KBM-7 (cell line): Measurements from ENCODE around the gene PPM1B.
A peak's percentile ranks its signal among the peaks of the same experiment; 100 is the strongest.
"Not testable (repeated sequence)": the region's sequence is repeated elsewhere in the genome, so short reads cannot be mapped to it uniquely, and the experiment has no call there.

Experiments
- DNase-seq: peaks from one replicate; pipeline ENCODE4 v3.0.0-alpha.2; 2015
- in situ Hi-C: fragments of 300-500 bp; cut with MboI; formaldehyde crosslinking; loops from 2 replicates; pipeline ENCODE4 v1.14.3; 2020; ENCODE audit warnings: low sequenced_read_pairs, low pct_unique_long_range_greater_than_20kb, mixed read lengths

Gene PPM1B

DNA sequence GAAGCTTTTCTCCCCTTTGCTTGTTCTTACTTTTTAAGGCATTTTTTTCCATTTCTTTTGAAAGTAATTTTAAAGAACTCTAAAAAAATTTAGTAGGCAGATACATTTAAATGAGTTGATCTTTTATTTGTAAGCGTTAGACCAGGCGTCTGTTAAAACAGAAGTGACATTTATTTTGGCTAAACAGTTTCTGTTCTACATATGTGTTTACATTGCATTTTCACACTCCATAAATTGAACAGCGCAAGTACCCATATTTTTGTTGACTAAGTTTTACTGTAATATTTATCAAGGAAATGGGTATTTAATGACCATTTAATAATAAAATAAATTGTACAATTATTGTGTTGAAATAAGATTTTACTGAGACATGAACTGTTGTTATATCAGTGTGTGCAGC, 21.9 kb downstream of the PPM1B start:
- in situ Hi-C loops: no loop called here
- no peak for DNase-seq

DNA sequence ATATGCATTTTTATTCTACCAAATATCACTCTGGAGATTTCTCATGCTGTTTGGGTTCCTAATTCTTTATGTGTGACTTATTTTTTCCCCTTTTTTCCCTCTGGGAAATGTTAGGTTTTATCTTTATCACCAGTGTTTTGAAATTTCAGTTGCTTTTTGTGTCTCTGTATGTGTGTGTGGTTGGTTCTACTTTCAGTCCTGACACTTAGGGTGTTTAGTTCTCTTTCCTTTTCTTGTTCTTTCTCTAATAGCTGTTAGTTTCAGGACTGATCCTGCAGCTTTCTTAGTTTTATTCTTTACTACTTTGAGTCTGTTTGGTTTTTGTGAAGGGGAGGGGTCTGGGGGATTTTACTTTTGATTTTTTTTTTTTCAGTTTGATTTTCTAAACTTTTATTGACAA, 23.1 kb downstream of the PPM1B start:
- no peak for DNase-seq
- in situ Hi-C loops: no loop called here

DNA sequence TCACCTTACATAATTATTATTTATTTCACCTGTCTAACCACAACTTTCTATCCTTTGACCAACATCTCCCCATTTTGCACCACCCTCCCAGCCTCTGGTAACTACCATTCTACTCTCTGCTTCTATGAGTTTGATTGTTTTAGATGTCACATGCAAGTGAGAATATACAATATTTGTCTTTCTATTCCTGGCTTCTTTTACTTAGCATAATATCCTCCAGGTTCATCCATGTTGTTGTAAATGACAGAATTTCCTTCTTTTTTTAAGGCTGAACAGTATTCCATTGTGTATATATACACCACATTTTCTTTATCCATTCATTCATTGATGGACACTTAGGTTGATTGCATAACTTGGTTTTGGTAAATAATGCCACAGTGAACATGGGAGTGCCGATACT, 24.0 kb downstream of the PPM1B start:
- in situ Hi-C loops: no loop called here
- DNase-seq: no peak

DNA sequence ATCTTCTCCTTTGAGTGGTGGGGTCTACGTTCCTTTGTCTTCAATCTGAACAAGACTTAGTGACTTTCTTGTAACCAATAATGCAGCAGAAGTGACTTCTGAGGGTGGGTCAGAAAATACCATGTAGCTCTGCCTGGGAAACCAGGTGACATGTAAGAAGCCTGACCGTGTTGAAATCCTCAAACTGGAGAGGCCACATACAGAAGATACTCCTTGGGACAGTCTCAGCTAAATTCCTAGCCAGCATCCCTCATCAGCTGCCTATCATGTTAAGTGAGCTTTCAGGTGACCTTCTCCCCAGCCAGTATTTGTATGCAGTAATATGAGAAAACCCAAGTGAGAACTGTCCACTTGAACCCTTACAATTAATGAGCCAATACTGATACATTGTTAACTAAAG, 27.0 kb downstream of the PPM1B start:
- in situ Hi-C loops: no loop called here
- DNase-seq: no peak

DNA sequence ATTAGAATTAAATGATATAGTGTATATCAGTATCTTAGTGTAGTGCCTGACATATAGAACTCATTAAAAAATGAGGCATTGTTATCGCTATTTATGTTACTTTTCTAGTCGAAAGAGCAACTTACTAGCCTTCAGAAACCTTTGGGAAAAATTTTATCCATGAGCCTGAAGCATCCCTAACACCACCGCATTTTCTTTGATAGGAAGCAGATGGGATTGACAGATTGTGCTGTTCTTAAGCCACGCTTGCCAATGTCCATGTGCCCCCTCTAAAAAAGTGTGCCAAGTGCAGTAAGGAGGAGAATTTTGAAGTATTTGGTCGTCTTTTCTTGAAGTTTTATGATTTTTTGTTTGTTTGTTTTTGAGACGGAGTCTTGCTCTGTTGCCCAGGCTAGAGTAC, 29.1 kb downstream of the PPM1B start:
- in situ Hi-C loops: no loop called here
- DNase-seq: no peak

DNA sequence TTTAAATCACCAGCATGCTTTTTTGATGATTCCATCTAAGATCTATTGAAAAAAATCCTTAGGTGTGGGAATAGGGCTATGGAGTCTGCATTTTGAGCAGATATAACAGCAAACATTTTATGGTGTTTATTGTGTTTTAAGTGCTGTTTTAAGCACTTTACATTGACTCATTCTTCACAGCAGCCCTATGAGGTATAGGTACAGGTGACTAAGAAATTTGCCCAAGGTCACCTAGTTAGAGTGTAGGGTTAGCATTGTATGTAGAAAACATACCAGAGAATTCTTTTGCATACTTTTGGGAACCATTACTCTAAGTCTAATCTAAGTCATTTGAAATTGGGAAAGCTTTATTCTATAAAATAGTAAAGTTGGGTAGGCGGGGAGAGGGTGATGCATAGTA, 31.3 kb downstream of the PPM1B start:
- in situ Hi-C loops: no loop called here
- DNase-seq: no peak

DNA sequence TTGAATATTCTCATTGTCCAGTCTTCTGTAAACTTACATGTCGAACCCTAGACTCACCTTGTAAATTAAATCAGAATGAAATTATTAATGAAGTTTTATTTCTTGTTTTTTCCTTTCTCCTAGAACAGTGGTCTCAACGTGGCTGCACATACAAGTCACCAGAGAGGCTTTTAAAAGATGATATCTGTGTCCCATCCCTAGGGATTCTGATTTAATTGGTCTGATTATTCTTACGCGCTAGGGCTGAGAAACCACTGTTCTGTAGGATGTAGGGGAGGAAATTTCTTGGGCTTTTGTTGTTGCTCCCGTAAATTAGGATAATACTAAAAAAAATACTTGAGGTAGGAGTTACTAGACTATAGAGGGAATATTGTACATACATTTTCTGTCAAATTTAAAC, 32.1 kb downstream of the PPM1B start:
- in situ Hi-C loops: no loop called here
- DNase-seq: no peak

DNA sequence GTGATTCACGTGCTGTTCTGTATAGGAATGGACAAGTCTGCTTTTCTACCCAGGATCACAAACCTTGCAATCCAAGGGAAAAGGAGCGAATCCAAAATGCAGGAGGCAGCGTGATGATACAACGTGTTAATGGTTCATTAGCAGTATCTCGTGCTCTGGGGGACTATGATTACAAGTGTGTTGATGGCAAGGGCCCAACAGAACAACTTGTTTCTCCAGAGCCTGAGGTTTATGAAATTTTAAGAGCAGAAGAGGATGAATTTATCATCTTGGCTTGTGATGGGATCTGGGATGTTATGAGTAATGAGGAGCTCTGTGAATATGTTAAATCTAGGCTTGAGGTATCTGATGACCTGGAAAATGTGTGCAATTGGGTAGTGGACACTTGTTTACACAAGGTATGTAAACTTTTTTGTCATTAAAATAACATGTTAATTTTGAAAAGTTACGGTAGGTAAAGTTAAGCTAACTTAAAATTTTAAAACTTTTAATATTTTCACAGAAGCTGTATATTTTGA, 33.0 kb downstream of the PPM1B start:
- in situ Hi-C loops: no loop called here
- DNase-seq: no peak

DNA sequence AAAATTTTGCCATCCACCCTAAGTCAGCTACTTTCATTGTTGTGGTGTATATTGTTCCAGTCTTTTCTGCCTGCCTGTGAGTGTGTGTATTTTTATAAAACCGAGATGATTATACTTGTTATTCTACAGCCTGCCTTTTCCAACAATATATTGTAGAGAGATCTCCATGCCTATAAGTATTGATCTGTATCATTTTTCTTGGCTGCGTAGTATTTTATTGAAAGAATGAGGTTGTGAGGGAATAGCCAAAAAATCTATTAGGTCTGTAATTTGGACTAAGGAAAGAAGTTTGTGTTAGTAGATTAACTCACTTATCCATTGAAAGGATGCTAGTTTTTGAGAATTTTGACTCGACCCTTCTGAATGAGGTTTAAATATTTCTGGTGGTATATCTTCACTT, 34.9 kb downstream of the PPM1B start:
- no peak for DNase-seq
- in situ Hi-C loops: no loop called here

DNA sequence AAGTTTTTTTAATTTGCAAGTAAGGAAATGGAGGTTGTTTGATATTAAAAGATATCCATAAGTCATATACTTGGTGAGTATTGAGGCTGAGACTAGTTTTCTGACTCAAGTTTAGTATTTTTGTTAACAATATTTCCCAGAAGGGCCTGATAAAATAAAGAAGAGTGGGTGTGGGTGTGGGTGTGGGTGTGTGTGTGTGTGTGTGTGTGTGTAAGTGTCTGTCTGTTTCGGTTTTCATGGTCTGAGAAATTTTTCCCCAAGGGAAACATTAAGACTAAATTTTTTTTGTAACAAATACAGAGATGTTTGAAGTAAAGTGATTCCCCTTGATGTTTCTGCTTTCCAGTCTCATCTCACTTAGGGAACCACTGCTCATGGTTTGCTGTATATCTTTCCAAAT, 36.5 kb downstream of the PPM1B start:
- in situ Hi-C loops: no loop called here
- no peak for DNase-seq

DNA sequence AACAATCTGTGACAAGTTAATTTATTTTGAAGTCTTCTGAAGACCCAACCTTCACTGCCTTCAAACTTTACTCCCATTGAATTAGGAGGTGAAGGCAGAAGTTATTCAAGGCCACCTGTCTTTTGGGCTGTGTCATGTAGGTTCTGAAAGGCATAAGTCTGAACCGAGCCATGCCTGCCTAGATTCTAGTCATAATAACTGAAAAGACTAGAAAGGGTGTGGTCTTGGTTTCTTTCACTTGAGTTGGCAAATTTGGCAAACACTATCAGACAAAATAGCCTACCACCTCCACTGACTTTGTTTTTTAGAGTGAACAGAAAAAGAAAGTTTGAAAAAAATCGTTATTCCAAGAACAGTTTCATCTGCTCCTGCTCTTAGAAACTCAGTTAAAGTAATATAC, 38.4 kb downstream of the PPM1B start:
- in situ Hi-C loops: no loop called here
- DNase-seq: no peak

DNA sequence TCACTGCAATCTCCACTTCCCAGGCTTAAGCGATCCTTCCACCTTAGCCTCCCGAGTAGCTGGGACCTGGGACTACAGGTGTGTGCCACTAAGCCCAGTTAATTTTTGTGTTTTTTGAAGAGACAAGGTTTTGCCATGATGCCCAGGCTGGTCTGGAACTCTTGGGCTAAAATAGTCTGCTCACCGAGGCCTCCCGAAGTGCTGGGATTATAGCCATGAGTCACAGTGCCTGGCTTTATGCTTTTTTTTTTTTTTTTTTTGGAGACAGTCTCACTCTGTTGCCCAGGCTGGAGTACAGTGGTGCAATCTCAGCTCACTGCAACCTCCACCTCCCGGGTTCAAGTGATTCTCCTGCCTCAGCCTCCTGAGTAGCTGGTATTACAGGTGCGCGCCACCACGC, 39.0 kb downstream of the PPM1B start:
- DNase-seq, in situ Hi-C loops: not testable (repeated sequence)

DNA sequence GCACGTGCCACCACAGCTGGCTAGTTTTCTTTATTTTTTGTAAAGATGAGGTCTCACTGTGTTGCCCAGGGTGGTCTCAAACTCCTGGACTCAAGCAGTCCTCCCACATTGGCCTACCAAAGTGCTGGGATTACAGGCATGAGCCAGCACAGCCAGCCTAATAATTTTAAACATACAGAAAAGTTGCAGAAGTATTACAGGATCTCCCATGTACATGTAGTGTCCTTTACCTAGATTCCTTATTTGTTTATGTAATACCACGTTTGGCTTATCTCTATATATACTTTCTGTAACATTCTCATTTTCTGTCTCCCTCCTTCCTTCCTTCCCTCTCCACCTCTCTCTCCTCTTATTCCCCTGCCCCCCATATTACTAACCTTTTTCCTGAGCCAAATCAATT, 41.7 kb downstream of the PPM1B start:
- in situ Hi-C loops: no loop called here
- no peak for DNase-seq

DNA sequence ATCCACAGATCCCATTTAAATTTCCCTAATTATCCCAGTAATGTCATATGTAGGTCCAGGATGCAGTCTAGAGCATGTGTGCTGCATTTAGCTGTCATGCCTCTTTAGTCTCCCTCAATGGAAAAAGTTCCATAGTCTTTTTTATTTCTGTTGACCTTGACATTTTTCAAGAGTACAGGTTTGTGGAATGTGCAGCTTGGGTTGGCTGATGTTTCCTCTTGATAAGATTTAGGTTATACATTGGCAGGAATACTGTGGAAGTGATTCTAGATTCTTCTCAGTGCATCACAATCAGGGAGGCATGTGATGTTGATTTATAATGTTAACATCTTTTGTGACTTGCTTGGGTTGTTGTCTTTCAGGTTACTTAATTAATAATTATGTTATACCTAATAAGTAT, 42.5 kb downstream of the PPM1B start:
- in situ Hi-C loops: no loop called here
- no peak for DNase-seq

DNA sequence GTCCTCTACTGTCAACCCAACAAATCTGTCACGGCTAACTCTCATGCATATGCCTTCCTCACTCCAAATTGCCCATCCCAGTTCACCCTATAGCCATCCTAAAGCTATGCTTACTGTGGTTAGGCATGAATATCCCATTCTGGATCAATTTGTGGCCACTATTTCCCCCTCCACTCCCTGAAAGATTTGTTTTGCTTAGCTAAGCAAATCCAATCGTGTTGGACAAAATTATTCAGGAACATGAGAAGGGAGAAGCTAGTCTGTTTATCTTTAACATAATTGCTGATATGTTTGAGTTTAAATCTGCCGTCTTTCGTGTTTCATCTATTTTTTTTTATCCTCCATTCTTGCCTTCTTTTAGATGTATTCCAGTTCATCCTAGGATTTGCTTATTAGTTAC, 43.6 kb downstream of the PPM1B start:
- DNase-seq: no peak
- in situ Hi-C loops: no loop called here

DNA sequence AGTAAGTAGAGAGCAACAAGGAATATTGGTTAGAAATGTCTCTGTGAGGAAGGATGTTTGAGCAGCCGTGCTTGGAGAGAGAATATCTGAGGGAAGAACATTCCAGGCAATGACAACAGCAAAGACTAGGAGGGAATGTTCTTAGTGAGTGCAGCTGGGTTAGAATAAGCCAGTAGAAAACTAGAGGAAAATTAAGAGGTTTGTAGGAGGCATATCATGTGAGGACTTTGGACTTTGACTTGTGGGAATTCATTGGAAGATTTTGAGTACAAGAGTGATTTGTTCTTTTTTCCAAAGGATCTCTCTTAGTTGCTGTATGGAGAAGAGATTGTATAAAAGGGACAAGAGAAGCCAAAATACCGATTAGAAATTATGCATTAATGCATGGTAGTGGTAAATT, 47.2 kb downstream of the PPM1B start:
- DNase-seq: no peak
- in situ Hi-C loops: no loop called here

DNA sequence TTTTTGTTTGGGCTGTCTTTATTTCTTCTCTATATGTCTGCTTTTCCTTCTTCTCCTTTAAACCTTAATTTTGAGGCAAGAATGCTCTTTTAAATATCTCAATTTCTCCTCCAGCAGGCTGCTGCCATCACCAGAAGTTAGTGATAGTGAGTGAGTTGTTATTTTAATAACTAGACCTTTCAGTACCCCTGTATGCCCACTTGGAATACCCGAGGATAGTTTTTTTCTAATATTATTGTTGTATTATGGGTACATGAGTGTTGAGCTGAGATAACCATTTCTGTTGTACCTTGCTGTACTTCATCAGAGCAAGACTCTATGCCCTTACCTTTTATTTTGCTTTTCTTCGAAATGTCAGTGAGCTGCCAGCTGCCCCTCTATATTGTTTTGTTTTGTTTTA, 50.1 kb downstream of the PPM1B start:
- no peak for DNase-seq
- in situ Hi-C loops: no loop called here

DNA sequence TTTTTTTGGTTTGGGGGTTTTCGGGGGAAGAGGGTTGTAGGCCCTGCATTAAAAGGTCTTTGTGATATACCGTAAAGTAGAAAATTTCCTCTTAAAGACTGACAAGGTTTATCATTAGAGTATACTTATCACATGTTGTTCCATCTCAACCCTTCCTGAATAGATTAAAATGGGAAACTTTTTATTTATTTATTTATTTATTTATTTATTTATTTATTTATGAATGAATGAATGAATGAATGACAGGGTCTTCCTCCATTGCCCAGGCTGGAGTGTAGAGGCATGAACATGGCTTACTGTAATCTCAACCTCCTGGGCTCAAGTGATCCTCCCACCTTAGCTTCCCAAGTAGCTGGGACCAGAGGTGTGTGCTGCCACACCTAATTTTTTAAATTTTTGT, 58.1 kb downstream of the PPM1B start:
- in situ Hi-C loops: no loop called here
- DNase-seq: no peak

DNA sequence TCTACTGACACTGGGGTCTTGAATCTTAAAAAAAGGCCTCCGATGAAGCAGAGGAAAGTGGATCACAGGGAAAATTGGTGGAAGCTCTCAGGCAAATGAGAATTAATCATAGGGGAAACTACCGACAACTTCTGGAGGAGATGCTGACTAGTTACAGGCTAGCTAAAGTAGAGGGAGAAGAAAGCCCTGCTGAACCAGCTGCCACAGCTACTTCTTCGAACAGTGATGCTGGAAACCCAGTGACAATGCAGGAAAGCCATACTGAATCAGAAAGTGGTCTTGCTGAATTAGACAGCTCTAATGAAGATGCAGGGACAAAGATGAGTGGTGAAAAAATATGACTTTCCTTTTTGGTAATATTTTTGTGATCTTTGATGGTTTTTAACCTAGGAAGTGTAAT, 61.7 kb downstream of the PPM1B start:
- DNase-seq: no peak
- in situ Hi-C loops: no loop called here

DNA sequence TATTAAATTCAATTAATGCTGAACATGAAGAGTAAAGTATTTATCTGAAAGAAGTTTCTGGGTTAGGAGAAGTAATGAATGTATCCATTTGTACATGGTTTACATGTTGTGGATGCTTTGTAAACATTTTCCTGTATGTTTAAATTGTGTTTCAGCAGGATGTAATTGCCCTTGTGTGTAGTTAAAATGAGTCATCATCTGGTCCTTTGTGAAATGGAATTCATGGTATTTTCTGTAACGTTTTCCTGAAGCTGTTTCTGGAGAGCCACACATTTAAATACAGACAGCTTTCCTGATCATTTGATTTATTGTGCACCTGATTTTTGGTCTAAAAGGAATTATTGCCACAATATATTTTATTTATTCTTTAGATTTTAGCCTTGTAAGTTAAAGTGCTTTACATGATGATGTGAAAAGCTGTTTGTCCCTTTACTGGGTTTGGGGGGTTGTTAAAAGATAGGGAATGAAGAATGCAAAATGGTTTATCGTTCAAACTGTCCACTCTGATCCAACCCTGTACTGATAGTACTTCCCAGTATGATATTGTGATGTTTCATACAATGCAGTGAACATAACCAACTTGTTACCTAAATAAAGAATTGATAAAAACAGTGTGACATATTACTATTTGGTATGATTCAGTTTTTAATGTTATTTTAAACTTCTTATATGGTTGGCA, 64.9 kb downstream of the PPM1B start:
- no peak for DNase-seq
- in situ Hi-C loops: no loop called here

DNA sequence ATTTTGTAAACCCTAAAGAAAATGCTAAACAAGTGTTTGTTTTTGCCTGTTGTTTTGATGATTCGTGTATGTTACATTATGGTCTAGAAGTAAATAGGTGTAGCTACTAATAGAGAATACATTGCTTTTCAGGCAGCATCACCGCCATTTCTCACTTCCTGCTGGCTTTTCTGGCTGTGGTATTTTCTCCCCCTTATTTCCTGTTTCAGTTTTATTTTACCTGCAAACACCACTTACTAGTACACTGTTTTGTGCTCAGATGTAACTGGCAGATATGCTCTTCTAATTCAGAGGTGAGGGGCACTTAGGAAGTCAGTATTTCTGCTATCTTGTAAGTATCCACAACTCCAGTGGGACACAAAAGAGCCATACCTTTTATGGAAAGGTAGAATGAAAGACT, 68.5 kb downstream of the PPM1B start:
- DNase-seq: peak; percentile 37
- in situ Hi-C loops: no loop called here

DNA sequence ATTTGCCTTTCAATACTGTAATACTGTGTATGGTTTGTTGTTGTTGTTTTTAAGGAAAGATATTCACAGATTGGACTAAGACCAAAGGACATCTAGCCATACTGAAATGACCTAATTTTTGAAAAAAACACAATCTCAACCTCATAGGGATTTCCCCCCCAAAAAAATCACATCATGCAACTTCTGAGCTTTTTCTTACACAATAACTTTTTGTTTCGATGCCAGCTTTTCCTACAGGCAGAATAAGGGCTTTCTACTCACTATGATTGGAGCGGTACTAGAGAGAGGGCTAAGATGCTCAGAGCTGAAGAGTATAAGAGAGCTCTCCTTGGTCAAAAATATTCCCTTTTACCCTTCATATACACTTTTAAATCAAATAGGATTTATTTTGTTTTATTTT, 74.2 kb downstream of the PPM1B start:
- DNase-seq: no peak
- in situ Hi-C loops: no loop called here
